GM13977 (cell line): ENCODE measurements around the gene FXYD4.
A peak's percentile ranks its signal among the peaks of the same experiment; 100 is the strongest.

Experiments
- DNase-seq: peaks from one replicate; pipeline ENCODE4 v3.0.0; 2012; ENCODE audit warnings: low spot score
- CTCF ChIP-seq: IDR thresholded peaks from 2 replicates; pipeline ENCODE4 v1.5.1; 2012; ENCODE audit warnings: mild to moderate bottlenecking, control low read depth; ENCODE audit not compliant: insufficient read depth; ENCODE audit errors: extremely low read depth, missing control alignments
- in situ Hi-C: fragments of 300-500 bp; cut with MboI; formaldehyde crosslinking; loops from one replicate; pipeline ENCODE4 v1.12.0; 2022; ENCODE audit warnings: low sequenced_read_pairs, low pct_unique_long_range_greater_than_20kb, mixed read lengths, inconsistent platforms; ENCODE audit not compliant: unreplicated experiment

The FXYD4 gene

GRCh38 chr10:43407576-43408330 is 36.3 kb downstream of the FXYD4 start:
- in situ Hi-C loops, result no loop called here
- peak; percentile 93 for DNase-seq
- peak; percentile 40 for TF ChIP-seq CTCF

- in situ Hi-C loops, result no loop called here
- TF ChIP-seq CTCF, result no peak
- no peak for DNase-seq
Measured at GRCh38 chr10:43408331-43408709, 36.9 kb downstream of the FXYD4 start.

- peak; percentile 96 for DNase-seq
- no peak for TF ChIP-seq CTCF
- in situ Hi-C loops, result no loop called here
Measured at GRCh38 chr10:43408710-43409384, 37.4 kb downstream of the FXYD4 start, which contains the start of gene HNRNPF. HNRNPF (minus strand) TSS chr10:43409186; CDS start chr10:43387884, 21,302 bp downstream.

- in situ Hi-C loops, result no loop called here
- DNase-seq, result no peak
- TF ChIP-seq CTCF, result no peak
Measured at GRCh38 chr10:43409385-43410109, 38.1 kb downstream of the FXYD4 start.

- DNase-seq, result no peak
- in situ Hi-C loops, result no loop called here
- TF ChIP-seq CTCF, result no peak
Measured at GRCh38 chr10:43410345-43410744, 38.9 kb downstream of the FXYD4 start.

GRCh38 chr10:43411536-43411935 is 40.1 kb downstream of the FXYD4 start:
- in situ Hi-C loops, result no loop called here
- no peak for TF ChIP-seq CTCF
- no peak for DNase-seq
